ENCODE measurements around the gene ETV5.

The ETV5 gene

GRCh38 chr3:186070133-186070532 is 38.8 kb downstream of the ETV5 start:
- no peak for DNase-seq (ENCODE audit: low read depth)

GRCh38 chr3:186069199-186069598 is 39.7 kb downstream of the ETV5 start:
- H3K4me3 ChIP-seq (ENCODE audit: low read depth, low read length), result no peak overlapping the region
- DNase-seq (ENCODE audit: low read depth), result no peak
- TF ChIP-seq CTCF (conservative IDR thresholded peaks at IDR 0.05; ENCODE audit: low read depth, low read length), result no peak

More at GRCh38 chr3:186070133-186070532, 38.8 kb downstream of the ETV5 start:
- TF ChIP-seq CTCF (conservative IDR thresholded peaks at IDR 0.05; ENCODE audit: low read depth, low read length), result no peak
- H3K4me3 ChIP-seq (ENCODE audit: low read depth, low read length), result no peak overlapping the region

GRCh38 chr3:186068243-186068552 is 40.7 kb downstream of the ETV5 start:
- no peak overlapping the region for H3K4me3 ChIP-seq (ENCODE audit: low read depth, low read length)
- TF ChIP-seq CTCF (conservative IDR thresholded peaks at IDR 0.05; ENCODE audit: low read depth, low read length), result no peak
- DNase-seq (ENCODE audit: low read depth), result no peak

GRCh38 chr3:186067360-186068242 is 41.3 kb downstream of the ETV5 start:
- no peak overlapping the region for H3K4me3 ChIP-seq (ENCODE audit: low read depth, low read length)
- TF ChIP-seq CTCF (conservative IDR thresholded peaks at IDR 0.05; ENCODE audit: low read depth, low read length), result no peak
- no peak for DNase-seq (ENCODE audit: low read depth)

GRCh38 chr3:186060222-186060621 is 48.7 kb downstream of the ETV5 start:
- TF ChIP-seq CTCF (conservative IDR thresholded peaks at IDR 0.05; ENCODE audit: low read depth, low read length), result no peak
- no peak for DNase-seq (ENCODE audit: low read depth)
- H3K4me3 ChIP-seq (ENCODE audit: low read depth, low read length), result no peak overlapping the region

GRCh38 chr3:186059192-186059591 is 49.7 kb downstream of the ETV5 start:
- DNase-seq (ENCODE audit: low read depth), result no peak
- TF ChIP-seq CTCF (conservative IDR thresholded peaks at IDR 0.05; ENCODE audit: low read depth, low read length), result no peak
- H3K4me3 ChIP-seq (ENCODE audit: low read depth, low read length), result no peak overlapping the region

GRCh38 chr3:186058225-186058624 is 50.7 kb downstream of the ETV5 start:
- TF ChIP-seq CTCF (conservative IDR thresholded peaks at IDR 0.05; ENCODE audit: low read depth, low read length), result no peak
- no peak overlapping the region for H3K4me3 ChIP-seq (ENCODE audit: low read depth, low read length)
- DNase-seq (ENCODE audit: low read depth), result no peak
